Stimulated activated CD4-positive, alpha-beta T cell treated with anti-CD3 and anti-CD28 coated beads, Interleukin-15, amount 100 ng/mL, for 1 hour (primary cell): ENCODE measurements around the gene RAD51B.
"Not testable (repeated sequence)": the region's sequence is repeated elsewhere in the genome, so short reads cannot be mapped to it uniquely, and the experiment has no call there.

ENCODE experiments used
- DNase-seq, 2 donors: peaks; one replicate each; pipeline ENCODE4 v3.0.0-alpha.2; 2020; ENCODE audit warnings: low read depth in 1 of 2, low spot score in 1 of 2

Gene RAD51B

DNA sequence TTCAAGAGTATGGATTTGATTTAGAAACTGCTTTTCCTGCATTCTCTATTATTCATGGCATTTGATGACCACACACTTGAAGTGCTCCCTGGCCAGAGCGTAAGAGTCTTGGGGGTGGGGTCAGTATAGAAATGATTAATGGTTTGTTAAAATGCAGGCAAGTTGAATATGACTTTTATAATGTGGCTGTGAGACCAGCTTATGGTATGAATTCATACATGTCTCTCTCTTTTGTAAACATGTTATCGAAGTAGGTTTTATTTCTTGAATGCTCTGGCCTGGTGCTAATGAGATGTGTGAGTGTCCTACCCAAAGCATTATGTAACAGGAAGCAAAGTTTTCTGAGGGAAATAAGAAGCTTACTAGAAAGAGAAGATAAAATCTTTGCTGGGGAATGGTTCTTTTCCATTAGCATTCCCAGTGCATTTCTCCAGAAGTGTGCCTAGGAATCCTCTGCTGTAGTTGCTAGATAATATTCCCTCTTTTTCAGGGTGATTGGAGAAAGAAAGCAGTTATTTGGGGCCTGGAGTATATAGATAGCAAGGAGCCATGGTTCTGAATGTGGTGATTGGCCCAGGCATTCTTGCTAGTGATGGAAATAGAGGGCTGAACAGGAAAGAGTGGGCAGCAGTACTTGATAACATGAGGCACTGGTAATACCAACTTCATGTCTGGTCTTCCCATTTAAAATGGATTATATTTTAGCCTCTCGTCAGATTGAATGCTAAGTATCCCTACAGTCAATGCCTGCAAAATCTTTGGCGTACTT is 289.7 kb downstream of the RAD51B start:
- no peak for DNase-seq

DNA sequence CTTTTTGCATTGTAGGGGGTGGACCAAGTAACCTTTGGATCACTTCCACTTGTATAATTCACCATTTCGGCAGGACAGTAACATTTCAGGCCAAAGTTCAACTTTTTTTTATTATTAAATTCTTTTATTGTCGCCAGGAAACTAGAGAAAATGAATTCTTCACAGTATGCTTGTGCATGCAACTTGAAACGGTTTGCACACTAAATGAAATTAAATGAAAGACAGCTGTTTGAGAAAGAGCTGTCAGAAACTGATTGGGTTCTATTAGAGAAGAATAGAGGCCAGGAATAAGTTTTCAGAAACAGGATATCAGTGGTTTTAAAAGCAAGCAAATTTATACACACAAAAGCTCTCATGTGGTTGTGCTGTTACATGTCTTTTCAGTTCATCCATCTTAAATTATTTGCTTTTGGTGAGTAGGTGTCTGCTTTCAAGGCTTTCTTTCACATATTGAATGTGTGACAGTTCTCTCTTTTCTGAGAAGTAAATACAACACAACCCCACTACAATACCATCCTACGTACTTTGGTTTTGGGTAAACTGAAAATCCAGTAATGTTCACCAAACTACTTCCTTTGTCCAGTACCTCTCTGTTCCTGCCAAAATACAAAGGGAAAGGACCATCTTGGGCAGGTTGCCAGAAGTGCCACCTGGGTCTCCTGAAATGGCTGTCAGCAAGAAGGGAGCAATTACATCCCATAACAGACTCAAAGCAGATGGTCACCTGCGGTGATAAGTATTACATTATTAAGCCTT is 291.7 kb downstream of the RAD51B start:
- DNase-seq = no peak

DNA sequence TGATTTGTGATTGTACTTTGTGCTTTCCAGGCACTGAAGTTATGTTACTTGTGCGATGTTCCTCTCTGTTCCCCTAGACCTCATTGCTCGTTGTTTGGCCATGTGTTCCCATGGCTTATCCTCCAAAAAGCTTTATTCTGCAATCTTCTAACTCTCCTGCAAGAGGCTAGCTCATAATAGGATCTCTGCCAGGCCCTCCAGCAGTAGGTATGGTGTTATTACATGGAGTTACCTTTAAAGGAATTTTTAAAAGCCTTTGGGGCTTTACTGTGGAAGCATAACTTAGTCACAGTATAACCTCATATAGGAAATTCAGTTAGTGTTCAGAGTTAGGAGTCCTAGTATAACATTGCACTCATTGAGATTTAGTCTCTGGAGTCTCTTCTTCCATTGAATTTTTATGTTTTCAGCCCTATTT is 292.3 kb downstream of the RAD51B start:
- no peak for DNase-seq

DNA sequence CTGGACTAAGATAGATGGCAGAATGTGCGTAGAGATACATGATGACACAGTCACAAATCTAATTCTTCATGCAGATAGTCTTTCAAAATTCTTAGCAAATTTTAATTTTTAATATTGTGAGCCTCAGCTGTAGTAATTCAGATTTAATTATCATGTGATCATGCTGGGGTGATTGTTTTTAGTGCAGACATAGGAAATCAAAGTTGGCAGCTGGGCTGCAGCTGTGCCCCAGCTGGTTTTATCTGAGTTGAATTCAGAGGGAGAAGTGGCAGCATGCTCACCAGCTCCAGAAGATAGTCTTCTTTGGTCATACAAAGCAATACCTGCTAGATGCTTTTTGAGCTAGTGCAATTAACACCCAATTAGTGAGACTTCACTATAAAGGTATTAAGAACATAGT is 292.9 kb downstream of the RAD51B start:
- no peak for DNase-seq

DNA sequence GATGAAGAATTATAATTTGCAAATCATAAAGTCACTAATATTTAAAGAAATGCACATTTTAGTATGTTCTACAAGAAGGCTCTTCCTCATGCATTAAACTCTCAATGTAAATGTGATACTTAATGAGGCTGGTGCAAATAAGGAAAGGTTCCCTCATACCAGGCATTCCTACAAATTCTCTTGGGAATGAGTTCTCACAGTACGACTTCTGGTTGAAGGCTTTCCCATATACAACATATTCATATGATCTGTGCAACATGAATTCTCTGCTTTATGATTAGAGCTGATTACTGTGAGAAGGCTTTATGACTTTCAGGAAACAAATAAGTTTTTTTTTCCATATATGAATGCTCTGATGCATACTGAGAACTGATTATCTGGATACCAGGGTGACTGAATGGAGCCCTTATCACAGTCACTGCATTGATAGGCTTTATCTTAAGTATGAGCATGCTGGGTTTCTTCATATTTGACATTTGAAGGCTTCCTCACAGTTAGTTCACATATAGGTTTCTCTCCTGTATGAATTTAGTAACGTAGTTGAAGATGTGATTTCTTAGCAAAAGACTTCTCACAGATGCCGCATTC is 293.9 kb downstream of the RAD51B start:
- no peak for DNase-seq

DNA sequence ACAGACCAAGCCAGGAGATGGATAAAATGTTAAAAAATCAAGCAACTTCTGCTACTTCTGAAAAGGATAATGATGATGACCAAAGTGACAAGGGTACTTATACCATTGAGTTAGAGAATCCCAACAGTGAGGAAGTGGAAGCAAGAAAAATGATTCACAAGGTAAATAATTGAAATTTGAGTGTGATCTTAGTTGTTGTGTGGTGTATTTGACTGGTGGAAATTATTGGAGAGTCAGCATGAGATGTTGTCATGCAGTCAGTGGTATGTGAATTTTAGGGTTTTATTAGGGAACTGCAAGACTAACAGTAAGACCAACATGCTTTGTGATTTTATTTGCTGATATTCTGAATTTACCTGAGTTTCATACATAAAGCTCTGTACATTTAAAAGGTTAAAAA is 296.4 kb downstream of the RAD51B start:
- DNase-seq = not testable (repeated sequence)

DNA sequence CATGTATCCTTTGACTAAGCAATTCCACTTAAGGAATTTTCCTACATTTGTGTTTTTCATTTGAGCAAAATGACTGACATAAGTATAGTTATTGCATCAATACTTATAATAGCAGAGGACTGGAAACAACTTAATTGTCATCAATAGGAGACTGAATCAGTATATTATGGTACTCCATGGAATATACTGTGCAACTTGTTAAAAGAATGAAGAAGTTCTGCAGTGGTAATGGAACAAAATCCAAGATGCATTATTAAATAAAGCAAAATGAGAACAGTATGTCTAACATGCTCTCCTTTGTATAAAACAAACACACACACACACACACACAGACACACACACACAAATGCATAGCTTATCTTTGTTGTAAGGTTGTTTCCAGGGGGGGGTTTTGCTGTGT is 303.1 kb downstream of the RAD51B start:
- no peak for DNase-seq

DNA sequence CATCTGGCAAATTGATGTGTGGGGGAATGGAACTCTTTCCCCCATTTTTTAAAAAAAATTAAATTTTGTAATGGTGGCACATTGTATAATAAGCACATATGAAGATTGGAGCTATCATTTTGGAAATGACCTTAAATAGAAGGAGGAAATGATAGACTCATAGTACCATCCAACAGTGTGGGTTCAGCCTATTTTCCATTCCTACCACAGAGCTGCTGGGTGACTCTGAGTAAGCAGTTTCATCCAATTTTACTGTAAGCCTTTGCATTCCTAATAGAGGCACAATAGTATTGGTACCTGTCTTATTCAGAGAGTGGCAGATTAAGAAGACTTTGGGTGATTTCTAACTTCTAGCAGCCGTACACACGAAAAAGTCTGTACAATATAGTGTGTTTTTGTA is 304.5 kb downstream of the RAD51B start:
- DNase-seq = no peak

DNA sequence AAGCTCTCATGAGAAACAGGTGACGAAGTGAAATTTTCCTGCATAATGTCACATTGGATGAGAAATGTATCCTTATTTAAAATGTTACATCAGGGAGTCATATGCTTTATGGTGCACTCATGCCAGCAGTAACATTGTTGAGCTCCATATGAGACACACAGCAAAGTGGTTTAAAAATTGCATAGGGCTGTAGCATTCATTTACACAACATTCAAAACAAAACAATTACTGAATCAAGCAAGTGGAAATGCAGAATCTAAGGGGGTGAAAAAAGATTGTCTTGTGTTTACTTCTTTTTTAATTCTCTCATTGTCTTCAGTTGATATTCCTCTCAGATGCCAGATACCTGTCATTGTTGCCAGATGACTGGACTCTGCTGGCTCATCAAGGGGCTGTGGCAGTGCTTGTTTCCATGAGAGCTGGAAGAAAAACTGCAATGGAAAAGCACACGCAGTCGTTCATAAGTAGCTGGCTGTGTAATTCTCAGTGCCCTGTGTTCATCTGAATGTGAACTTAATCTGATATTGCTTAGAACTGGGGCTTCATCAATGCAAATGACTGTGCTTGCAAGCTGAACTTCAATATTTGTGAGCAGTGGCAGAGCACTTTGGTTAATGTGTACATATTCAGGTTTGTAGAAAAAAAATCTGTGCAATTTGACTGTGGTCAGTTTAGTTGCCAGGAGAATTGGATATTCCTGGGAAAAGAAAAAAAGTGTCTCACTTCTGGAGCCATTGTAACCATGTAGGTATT is 305.6 kb downstream of the RAD51B start:
- no peak for DNase-seq

DNA sequence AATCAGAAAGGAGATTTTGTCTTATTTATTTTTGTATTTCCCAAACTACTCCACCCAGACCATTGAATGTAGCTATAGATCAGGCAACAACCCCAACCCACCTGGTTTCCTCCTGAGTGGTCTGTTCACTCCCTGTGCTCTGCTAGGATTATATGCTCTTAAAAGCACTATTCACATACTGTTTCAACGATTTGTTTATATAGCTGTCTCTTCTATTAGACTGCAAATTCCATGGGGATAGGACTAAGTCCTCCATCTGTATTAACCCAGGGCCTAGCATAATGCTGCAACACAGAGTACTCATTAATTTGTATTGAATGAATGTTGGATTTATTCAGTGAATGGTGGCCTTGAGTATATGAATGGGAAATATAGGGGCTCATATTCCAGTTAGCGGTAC is 307.6 kb downstream of the RAD51B start:
- DNase-seq = no peak

DNA sequence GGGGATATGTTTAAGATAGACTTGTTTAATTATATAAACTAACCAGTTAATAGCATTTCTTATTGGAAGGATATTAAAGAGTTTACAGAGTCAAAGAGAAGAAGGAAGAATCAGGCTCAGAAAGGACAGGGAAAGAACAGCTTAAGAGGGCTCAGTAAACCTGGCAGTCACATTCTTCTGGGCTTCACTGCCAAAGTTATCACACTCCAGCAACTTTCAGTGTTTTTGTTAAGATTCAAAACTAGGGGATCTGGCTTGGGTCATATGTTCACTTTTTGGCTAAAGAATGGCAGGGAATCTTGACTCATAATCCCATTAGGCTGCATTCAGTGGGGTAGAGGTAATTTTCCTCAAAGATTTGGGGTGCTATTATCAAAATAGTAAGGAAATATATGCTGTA is 312.3 kb downstream of the RAD51B start:
- no peak for DNase-seq

DNA sequence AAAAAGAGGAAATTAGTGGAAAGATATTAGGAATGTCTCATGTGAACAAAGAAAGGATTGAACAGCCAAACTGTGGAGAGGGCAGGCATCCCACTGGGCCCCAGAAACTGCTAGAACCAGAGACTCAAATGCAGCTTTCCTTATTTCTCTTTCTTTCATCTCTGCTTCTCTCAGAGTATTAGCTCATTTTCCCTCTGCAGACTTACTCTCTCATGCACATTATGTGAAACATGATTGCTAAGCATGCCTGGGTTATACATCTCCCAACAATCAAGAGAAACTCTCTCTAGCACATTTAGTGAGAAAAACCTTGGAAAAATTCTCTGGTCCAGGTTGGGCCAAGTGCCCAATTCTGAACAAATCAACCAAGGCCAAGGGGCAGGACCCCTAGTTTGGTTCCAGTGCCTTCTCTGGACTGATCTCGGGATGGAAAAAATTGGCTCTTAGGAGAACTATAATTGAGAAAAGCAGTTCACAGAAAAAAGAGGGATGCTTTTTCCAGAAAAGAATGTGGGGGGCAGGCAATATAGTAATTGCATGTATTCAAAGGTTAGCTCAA is 313.1 kb downstream of the RAD51B start:
- DNase-seq = no peak

DNA sequence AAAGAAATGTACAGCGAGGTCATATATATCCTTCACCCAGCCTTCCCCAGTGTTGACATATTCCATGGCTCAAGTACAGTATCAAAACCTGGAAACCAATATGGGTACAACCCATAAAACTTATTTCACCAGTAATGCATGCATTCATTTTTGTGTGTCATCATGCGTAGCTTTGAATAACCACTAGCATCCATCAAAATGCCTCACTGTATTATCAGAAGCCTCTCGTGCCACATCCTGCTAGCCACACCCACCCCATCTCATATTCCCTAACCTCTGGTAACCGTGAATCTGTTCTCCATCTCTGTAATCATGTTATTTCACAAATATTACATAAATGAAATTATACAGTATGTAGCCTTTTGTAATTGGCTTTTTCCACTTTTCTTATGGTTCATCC is 314.3 kb downstream of the RAD51B start:
- no peak for DNase-seq

DNA sequence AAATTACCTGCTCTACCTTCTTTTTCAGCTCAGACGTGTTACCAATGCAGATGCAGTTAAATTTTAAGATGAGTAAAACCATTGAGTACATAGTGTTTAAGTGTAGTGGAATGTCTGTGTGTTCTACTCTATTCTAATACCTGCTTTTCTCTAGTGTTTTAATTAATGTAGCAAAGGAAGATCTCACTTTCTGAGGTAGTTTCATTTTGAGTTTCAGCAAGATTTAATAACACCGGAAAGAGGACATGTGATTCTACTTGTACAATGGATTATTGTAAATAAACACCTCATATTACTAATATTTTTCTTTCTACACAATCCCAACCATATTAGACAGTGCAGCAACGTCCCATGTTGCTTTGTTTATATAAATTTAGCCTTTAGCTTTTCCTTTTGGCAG is 315.4 kb downstream of the RAD51B start:
- DNase-seq = no peak

DNA sequence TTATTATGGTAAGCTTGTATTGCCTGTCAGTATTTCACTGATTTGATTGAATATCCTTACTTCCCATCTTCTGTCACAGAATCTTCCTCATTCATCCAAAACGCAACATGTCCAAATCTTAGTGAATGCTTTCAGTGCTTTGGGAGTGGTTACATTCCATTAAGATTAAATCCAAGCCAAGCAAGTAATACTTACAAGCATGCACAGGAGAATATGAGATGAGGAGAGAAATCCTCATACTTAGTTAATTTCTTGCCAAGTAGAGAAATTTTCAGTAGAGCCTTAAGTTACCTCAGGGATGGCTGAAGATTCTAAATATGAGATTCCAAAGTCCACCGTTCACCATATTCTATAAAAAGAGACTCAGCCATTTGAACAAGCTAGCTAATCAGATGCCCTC is 316.0 kb downstream of the RAD51B start:
- no peak for DNase-seq

DNA sequence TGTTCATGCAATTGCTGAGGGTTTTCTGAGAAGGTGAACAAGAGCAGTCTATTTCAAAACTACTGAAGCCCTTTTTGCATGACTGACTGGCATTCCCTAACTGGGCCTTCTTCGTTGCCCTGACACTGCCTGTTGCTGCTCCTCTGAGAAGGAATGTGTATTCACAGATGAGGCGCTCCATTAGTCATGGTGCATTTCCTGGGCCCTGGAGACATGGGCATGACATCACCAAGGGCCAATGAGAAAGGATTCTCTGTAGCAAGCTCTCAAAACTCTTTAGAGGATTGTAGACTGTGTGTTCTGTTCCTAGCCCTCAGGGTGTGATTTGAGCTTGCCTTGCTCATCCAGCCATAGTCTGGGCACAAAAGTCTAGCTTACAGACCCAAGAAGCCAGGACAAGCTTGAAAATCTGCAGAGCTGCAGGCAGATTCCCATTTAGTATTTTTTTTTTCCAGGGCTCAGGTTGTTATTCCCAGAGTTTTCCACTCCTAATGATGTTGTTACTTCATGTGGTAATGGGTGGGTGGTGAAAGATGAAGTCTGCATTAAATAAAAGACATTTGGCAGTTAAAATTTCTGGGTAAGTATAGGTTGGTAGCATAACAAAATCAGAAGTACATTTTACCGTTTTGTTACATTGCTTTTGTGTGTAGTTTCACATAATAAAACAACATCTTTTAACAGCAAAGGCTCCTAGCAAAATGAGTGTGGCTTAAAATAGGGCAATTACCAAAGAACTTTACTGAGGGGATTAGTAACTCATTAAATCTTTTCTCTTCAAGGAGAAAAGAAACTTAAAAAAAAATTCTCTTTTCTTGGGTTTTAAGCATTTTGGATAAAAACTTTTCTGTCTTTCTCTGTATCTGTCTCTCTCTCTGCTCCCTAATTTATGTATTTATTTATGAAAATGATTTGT is 318.4 kb downstream of the RAD51B start:
- no peak for DNase-seq

DNA sequence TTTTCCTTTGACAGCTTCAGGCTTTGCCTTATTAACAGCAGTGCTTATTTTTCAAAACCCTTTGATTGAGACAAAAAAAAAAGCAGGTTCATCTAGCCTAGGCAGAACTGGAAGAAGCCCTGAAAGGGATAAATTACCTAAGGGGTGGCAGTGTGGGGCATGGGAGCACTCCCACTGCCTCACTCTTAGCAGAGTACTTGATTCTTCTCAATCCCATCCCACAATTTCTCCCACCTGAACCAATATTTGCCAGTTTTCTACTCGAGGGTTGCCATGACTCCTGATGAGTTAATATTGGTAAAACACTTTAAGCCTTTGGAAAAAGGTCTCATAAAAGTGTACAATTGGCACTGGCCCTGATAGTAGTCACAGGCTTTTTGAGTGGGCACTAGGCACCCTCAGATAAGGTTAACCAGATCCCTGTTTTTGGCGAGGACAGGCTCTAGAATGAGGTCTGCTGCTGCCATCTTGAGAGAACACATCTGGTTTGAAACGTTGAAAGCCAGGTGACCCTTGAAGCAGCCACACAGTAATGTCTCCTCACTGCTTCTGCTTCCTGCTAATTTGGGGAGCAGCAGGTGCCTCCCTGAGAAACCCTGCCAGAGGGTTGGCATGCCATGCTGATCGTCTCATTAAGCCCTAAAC is 320.0 kb downstream of the RAD51B start:
- no peak for DNase-seq

DNA sequence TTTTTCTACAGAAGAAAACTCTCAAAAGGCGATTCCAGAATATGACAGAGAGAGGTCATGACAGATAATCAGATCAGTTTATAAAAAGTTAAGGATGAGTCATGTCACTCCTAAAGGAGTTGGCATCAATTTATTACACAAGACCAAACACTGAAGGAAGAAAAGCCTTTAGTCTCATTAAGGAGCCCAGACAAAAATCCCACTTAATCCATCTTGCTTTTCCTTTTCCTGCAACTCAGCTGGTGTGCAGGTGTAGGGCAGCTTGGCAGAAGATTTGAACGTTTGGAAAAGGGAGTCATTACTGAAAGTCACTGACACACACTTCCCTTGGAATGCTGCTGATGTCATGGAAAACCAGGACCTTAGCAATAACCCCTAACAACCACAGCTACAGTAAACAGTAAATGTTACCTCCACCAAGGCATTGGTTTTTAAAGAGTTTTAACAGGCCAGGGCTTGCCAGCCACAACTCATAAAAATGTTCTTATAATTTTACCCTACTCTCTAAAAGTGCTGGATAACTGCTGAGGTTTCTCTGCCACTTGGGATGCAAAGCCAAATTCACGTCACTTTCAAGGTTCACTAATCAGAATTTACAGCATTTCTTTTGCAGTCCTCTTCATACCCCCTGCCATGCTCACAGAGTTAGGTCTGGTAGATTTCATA is 320.6 kb downstream of the RAD51B start:
- DNase-seq = no peak

DNA sequence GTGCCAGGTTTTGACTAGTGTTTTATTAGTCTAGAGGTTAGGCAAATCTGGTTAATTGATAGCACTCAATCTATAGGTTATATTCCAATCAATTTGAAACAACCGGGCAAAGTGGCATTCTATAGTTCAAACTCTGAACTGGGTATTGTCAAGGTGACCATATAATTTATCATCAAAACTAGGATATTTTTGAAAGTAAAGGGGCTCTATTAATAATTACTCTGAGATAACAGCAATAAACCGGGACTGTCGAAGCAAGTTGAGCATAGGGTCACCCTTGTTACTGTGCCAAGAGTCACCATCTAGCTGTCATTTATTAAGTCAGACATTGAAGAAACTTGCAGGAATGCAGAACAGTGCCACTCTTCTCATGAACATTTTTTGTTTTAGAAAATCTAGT is 321.2 kb downstream of the RAD51B start:
- no peak for DNase-seq
